H1 (cell line): Measurements from ENCODE around the gene SNX20. TPM values are rescaled to one million over a fixed set of nuclear protein-coding genes. Genes with fewer than 3 reads are reported as not detected.

ENCODE experiments used
- BRCA1 ChIP-seq: IDR thresholded peaks from 2 replicates; pipeline ENCODE4 v1.6.1; 2012; ENCODE audit warnings: low read depth, low read length, improper control_type of control experiment
- KDM1A ChIP-seq: fragments of 200-600, 300-600 bp; sonication (generic); IDR thresholded peaks from 2 replicates; pipeline ENCODE4 v1.7.1; 2016; ENCODE audit warnings: mild to moderate bottlenecking, low read length, borderline replicate concordance
- POLR2AphosphoS5 ChIP-seq: IDR thresholded peaks from 2 replicates; pipeline ENCODE4 v1.6.1; 2011; ENCODE audit warnings: low read depth, low read length
- SAP30 ChIP-seq: fragments of 300-600 bp; sonication (generic); IDR thresholded peaks from 2 replicates; pipeline ENCODE4 v1.7.1; 2012; ENCODE audit warnings: low read length, moderate library complexity, mild to moderate bottlenecking, inconsistent platforms; ENCODE audit not compliant: insufficient read depth, insufficient replicate concordance
- TCF12 ChIP-seq: IDR thresholded peaks from 2 replicates; pipeline ENCODE4 v1.6.1; 2011; ENCODE audit warnings: low read depth, mild to moderate bottlenecking, low read length
- polyA plus RNA-seq, 7 experiments: library from polyadenylated mRNA; depleted of rRNA in 3 of 7; stranded (reverse) in 5 of 7; unstranded in 2 of 7; fragments of >200 nt in 5 of 7; fragments of 200-250 nt in 2 of 7; gene quantifications; 1 replicate in 5 of 7; 2 replicates in 1 of 7; 4 replicates in 1 of 7; pipeline versions ENCODE4 v1.2.1 to v1.2.3, GENCODE V29; 2011 to 2013; ENCODE audit warnings: missing spikeins in 2 of 7, mixed read lengths in 2 of 7
- total RNA-seq: library from RNA; stranded (reverse); fragmentation: NEBNext Ultra II Directional; extraction: Animal tissue kit (Norgen Biotek cat#: 25700); gene quantifications from 2 replicates; pipeline ENCODE4 v1.2.1, GENCODE V29; 2021
- TF ChIP-seq, protein P1 (sequence below): IDR thresholded peaks from 2 replicates; pipeline ENCODE4 v1.6.1; 2011; ENCODE audit warnings: low read depth, mild to moderate bottlenecking, low read length; ENCODE audit not compliant: insufficient read depth
- TF ChIP-seq, protein P2 (sequence below): IDR thresholded peaks from 2 replicates; pipeline ENCODE4 v1.6.1; 2012; ENCODE audit warnings: inconsistent platforms

The SNX20 gene
- total and polyA plus RNA-seq, 2 of the 8 experiments (the other 6 are each of a cell fraction or from before 2014, with no cell fraction given) = not detected

DNA sequence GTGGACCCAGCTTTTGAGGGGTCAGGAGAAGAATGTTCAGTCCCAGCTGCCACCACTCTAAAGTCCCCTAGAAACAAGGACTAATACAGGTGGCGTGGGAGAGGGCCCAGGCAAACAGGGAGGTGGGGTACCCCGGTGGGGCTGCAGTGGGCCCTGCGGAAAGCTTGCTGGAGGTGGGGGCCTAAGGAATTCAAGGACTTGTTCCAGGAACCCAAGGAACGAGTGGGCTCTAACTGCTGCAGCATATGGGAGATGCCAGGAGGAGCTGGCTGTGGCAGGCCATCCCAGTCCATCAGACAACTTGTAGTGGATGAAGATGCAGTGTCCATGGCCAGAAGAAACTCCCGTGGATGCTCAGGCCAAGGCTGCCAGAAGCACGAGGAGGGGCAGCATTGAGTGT, 10.6 kb downstream of the SNX20 start (continued):
- TF ChIP-seq, protein P1, sequence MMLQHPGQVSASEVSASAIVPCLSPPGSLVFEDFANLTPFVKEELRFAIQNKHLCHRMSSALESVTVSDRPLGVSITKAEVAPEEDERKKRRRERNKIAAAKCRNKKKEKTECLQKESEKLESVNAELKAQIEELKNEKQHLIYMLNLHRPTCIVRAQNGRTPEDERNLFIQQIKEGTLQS = no peak
- TF ChIP-seq KDM1A (no peak), TCF12 (no peak), POLR2AphosphoS5 (no peak), BRCA1 (no peak), SAP30 (no peak)
- TF ChIP-seq, protein P2, sequence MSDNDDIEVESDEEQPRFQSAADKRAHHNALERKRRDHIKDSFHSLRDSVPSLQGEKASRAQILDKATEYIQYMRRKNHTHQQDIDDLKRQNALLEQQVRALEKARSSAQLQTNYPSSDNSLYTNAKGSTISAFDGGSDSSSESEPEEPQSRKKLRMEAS = no peak
